HG03108 (cell line): ENCODE data around the gene IER5.

ENCODE experiments used
- ATAC-seq: cut with Tn5 transposase; IDR thresholded peaks from one replicate; pipeline ENCODE4 v1.9.1; 2021; ENCODE audit warnings: moderate library complexity; ENCODE audit not compliant: unreplicated experiment

IER5 gene

DNA sequence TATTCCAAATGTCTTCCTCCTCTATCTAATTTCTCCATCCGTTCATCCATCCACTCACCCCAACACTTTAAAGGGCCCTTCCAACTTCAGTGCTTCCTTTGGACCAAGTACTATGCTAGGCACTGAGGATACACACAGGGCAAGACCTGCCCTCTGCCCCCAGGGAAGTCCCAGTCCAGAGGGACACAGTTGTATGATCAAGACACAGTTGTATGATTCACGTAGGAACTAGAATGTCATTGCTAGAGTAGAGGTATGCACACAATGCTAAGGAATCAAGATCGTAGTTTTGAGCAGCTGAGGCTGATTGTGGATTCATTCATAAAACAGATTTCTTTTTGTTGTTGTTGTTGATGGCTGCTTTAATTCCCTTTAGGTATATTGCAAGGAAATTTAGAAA is 11.6 kb upstream of the IER5 start:
- ATAC-seq: no peak

DNA sequence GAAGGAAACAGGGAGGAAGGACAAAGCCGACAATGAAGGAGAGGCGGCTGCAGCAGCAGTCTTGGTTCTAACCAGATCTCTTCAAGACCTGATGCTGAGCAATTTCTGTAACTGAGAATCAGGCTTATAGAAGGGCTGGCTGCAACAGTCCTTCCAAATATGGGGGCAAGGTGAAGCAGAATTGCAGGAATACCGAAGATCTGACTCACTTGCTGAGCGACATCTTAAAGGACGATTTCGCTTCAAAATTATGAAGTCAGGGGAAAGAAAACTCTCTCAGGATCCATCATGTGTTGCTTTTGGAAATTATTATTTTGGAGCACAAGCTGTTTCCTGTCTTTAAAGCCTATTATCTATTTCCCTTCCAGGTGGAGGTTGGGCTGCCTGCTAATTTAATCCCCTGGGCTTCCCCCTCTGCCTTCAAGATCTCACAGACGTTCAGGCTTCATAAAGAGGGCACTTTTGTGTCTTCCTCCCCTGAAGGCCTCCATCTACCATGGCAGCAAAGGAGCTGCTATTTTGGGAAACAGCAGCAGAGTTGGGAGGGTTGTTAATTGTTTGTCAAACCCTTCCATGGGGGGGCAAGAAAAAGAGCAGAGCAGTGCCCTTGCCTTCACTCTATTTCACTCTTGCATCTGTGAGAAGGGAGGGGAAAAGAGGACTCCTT is 10.8 kb upstream of the IER5 start:
- ATAC-seq: no peak

DNA sequence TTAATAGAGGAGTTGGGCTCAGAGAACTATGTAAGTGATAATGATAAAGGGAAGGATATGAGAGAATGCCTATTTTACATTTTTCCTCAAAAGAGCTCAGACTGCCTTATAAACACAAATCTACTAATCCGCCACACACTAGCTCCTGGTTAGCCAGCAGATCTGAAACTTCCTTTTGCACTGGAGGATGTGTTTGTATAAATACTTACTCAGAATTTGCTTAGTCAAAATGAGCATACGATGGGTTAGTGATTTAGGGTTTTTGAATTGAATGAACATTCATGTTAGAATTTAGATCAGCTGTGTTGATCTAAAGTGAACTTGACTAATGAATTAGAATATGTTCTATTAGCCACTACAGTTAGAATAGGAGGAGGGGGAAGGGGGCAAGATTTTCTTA is 9.1 kb upstream of the IER5 start:
- ATAC-seq: no peak

DNA sequence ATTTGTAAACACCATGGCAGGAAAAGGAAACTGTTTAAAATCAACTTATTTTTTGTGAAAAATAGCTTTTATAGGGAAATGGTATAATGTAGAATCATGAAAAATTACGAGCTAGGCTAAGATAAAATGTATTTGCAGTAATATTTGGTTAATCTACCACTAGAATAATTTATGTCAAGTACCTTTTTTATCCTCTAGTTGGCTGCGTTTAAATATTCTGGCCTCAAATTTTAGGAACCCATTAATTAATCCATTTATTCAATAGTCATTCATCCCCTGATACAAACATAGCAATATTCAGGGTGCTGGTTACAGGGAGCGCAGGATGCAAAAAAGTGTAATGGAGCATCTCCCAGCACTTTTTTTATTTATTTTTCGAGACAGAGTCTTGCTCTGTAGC is 8.6 kb upstream of the IER5 start:
- no peak for ATAC-seq

DNA sequence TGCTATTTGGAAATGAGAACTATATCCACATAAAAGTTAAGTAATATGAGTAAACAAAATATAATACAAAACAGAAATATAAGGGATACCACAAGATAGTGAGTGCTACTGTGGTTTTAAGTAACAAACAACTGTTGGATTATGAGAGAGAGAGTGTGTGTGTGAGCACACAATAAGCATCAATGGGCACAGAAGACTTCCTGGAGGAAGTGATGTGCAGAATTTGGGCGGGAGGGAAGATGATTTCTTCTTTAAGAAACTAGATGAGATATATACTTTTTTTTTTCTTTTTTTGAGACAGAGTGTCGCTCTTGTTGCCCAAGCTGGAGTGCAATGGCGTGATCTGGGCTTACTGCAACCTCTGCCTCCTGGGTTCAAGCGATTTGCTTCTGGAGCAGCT is 7.9 kb upstream of the IER5 start:
- ATAC-seq: no peak

DNA sequence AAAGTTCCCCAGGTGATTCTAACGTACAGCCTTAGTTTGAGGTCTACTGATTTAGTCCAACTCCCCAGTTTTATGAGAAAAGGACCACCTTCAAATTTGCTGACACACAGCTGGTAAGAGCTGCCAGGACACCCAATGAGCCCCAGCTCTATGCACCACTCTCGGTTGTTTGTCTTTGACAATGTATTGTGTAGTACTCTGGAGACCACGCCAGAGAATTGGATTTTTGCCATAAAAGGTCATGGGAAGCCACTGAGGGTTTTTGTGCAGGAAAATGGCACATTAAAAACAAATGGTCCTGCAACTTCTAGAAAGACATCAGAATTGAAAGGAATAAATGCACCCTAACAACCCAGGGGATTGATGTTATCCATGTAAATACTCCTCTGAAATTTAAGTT is 7.1 kb upstream of the IER5 start:
- ATAC-seq: no peak

DNA sequence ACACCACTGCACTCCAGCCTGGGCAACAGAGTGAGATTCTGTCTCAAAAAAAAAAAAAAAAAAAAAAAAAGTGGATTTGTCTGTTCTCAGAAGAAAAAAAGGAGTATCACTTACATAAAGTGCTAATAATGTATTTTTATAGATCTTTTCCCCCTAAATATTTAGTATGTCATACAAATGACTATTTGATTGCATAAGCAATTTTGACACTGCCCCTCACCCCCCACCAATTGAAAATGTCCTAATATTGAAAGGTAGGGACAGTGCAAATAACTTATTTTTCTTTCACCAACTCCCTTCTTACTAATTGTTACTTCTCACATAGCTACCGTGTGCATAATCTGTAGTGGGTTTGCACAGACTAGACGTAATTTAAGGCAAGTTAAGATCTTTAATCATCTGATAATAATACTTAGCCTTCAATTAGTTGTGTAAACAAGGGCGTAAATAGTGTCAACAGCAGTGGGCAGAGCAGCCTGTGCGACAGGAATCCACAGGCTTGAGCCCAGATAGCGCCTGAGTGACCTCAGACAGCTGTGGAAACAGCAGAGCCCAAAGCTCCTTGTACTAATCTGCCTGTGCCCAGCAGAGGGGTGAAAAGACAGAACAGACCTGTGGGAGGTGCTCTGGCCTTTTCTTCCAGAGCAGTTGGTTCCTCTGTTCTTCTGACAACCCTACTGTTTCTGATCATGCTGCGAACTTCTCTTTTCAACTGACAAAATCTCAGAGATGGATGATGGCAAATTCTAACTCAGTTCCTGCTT is 4.5 kb upstream of the IER5 start:
- peak; percentile 30 for ATAC-seq

DNA sequence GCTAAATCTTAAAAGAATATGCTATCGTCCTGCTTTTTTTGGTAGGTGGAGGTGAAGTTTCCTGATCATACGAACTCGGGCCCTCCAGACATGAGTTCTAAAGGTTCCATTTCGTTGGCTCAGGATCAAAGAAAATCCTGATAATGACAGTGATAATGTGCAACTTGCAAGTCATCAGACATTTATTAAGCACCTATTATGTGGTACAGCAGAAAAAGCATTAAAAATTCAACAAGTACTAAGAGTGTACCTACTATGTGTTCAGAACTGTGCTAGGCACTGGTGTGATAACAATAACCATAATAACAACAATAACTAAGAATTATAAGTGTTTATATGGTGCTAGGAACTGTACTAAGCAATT is 3.9 kb upstream of the IER5 start:
- no peak for ATAC-seq

DNA sequence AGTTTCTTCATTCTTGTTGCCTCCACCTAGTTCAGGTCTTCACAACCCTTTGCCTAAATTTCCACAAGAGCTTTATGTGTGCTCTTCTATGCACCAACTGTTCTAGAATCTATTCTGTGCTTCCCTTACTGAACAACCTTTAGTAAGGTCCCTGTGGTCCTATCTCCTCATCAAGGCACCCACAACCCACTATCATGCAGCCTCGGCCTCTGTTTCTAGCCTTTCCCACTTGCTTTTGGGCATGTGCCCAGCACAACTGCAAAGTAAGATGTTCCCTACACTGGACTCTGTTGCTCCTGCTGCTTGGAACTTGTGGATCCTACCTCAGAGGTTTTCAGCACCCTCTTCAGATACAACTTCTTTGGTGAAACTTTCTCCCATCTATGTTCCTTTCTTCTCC is 2.4 kb upstream of the IER5 start:
- no peak for ATAC-seq

DNA sequence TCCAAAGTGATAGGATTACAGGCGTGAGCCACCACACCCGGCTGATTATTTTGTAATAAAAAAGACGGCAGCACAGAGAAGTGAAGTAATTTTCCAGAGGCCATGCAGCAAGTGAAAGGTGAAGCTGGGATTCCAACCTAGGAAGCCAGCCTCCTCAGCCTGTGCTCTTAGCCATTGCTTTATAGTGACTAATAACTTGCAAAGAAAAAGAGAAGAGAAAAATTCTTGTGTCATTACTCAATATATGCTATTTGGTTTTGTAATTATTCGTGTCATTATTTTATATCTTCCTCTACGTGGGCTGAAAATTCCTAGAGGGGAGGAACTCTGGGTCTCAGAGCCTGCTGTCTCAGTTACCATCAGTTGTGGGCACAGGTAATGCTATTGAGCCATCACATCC is 1.6 kb upstream of the IER5 start:
- ATAC-seq: no peak

DNA sequence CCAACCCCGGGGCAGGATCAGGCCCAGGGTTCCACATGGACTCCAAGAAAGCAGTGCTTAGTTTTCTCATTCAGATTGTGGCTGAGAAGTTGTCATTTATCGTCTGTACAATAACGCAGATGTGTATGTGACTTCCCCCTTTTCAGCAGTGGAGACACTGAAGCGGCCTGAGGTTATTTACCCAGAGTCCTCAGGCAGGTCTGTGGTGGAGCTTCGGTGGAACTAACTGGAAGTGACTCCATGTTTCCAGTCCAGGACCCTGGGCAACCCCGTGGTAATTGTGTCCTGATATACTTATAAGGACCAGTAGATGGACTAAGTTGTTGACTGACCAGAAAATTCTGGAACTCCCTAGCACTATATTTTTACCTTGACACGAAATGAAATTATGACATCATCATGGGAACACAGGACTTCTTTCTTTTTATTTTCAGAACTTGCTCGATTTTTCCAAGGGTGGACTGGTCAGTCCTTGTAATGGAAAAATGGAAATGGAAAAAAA is 1.0 kb upstream of the IER5 start:
- no peak for ATAC-seq

DNA sequence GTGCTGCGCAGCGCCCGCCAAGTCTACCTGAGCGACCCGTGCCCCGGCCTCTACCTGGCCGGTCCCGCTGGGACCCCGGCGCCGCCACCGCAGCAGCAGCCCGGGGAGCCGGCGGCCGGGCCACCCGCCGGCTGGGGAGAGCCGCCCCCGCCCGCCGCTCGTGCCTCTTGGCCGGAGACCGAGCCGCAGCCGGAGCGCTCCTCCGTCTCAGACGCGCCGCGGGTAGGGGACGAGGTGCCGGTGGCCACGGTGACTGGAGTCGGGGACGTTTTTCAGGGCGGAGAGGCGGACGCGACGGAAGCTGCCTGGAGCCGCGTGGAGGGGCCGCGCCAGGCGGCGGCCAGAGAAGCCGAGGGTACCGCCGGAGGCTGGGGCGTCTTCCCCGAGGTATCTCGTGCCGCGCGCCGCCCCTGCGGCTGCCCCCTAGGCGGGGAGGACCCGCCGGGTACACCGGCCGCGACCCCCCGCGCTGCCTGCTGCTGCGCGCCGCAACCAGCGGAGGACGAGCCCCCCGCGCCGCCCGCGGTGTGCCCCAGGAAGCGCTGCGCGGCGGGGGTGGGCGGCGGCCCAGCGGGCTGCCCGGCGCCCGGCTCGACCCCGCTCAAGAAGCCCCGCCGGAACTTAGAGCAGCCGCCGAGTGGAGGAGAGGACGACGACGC is 646 bp downstream of the IER5 start:
- ATAC-seq: peak; percentile 3

DNA sequence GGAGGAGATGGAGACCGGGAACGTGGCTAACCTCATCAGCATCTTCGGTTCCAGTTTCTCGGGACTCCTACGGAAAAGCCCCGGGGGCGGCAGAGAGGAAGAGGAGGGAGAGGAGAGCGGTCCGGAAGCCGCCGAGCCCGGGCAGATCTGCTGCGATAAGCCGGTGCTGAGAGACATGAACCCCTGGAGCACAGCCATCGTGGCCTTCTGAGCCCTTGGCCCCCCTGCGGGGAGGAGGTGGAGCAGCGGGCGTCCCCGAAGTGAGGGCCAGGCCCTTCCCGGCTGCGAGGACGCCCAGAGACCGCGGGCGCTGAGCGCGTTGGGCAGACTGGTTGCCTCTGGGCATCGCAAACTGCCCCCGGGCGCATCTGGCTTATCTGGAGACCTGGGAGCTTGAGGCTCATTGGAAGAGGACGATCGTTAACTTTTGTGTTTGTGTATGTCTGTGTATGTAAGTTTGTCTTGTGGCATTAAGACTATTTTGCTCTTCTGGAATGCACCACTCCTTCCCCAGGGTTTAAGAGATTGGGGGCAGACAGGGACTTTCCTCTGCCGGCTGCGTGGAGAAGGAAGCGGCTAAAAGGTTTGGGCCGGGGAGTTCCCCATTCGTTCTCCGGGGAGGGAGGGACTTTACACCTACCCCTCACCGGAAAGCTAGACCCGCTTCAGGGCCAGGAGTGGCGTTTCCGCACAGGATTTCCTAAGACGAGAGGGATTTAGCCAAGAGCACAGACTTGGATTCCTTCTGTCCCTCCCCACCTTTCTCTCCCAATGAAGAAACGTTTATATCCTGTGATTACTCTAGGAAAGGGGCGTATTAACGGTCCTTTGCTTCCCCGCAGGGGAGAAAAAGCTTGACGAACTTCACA is 1.4 kb downstream of the IER5 start:
- peak; percentile 26 for ATAC-seq

DNA sequence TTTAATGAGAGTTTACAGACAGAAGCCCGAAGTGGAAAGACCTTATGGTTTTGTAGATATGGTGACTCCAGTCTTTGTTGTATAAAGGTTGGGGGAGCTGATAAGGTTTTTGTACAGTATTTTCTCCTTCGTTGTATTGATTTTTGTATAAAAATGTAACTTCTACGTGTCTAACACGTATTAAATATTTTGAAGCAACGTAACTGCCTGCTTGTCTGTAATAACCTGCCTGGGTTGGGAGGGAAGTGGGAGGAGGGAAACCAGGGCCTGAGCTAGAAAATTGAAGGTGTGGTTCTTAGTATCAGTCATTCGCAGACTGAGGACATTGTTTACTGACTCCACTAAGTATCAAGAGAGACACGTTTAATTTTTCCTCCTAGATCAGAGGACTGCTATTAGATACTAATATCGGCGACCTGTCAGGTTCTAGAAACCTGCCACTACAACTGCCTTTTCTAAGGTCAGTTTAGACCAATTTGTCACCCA is 2.2 kb downstream of the IER5 start:
- ATAC-seq: no peak

DNA sequence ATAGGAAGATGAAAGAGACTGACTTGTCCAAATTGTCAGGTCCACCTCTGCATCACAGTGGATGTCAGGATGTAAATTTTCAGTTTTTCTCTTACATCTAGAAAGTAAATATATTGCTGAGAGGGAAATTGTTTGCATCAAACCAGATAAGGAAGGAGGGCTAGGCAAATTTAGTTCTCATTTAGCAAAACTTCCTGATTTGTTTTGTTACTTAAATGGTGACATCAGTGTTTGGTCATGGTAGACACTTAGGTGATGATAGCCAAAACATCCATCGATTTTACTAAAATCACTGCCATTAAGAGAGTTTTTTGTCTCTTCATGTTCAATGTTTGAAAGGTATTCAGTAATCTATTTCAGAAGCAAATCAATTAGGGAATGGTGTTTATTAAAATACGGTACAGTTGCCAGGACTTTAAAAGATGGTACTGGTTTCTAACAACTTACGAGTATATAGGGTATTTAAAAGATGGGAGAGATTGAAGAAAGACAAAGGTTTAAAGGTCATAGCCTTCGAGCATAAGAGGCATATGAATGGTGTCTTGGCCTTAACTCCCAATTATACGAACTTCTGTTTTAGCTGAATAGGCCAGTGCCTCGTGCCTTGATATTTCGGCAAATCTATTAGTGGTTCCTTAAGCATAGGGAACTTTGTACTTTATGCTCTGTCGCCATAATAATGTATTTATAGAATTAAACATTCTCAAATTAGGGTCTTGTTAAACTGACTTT is 3.0 kb downstream of the IER5 start:
- ATAC-seq: no peak

DNA sequence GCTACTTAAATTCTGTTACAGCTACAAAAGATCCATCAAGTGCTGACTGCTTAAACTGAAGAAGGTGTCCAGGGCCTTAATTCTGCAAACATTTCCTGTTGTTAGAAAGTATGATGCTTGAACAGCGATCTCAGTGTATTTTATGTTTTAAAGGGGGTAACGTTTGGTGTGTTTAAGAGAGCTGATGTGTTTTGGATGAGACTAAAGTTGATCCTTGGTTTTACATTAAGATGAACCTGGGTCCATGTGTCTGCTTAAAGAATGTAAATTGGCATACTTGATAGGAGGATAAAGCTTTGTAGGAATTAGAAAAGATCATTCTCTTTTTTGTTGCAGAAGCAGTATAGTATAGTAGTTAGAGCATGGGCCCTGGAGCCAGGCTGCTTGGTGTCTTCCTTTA is 3.6 kb downstream of the IER5 start:
- no peak for ATAC-seq

DNA sequence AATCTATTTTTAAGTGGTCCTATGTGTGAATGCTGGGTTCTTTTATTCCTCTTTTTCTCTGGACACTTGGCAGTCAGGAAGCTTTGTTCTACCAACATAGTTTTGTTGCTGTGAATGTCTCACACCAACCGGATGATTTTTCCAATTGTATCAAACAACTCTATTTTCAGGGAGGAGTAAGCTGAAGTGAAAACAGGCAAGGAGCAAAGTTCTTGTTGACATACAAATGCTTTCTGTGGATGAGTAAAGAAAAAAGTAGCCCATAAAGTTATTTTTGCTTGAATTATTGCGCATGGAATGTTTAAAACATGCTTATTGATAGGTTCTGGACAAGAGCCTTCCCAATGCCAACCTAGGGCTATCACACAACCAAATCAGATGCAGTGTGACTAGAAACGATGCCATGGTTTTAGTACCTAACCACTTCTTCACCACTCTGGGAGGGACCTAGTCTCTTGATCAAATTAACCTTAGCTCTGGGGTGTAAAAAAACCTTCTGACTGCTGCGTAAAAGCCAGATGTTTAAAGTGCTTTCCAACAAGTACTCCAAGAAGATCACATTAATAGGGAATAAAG is 4.5 kb downstream of the IER5 start:
- ATAC-seq: no peak

DNA sequence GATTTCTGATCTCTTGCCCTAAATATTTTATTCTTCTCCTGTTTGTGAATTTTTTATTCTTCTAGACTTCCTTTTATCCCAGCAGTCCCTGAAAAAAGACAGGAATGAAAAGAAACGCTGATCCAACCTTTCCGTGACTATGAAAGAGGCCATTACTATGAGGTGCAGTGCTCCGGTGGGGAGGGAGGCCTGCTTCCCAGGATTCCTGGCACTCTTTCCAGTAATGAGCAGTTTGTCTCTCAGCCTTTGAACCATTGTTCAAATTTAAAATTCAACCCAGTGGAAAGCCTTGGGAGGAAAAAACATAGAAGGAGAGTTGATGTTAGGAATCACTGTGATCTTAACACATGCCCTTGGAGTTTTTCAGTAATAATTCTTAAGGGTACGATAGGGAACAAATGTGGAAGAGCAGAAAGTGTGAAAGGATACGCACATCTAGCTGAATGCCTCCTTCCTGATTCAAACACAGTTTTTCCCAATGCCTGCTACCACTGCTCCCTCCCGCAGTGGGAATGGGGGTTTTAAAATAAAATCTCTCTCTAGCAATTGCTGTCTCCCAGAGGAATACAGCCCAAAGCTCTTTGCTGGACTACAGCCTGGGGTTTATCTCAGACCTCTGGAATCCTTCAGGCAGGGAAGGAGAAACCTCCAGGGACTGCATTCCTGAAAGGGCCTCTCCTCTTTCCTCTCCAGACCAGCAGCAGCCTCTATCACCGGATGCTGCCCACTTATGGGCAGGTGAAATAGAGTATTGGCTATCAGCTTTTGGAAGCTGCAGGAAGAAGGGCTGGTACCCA is 6.1 kb downstream of the IER5 start:
- ATAC-seq: no peak

DNA sequence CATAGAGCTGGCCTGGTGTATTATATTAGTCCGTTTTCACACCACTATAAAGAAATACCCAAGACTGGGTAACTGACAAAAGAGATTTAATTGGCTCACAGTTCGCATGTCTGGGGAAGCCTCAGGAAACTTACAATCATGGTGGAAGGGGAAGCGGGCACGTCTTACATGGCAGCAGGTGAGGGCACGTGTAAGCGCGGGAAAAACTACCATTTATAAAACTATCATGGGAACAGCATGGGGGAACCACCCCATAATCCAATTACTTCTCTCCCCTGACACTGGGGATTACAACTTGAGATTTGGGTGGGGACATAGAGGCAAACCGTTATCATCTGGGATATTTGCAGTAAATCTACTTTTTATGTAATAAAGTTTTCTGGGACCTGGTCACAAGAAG is 6.8 kb downstream of the IER5 start:
- ATAC-seq: no peak
